Measurements from ENCODE around the gene LARP4B.
"Not testable (repeated sequence)": the region's sequence is repeated elsewhere in the genome, so short reads cannot be mapped to it uniquely, and the experiment has no call there.

The LARP4B gene

GRCh38 chr10:785089-785860, 146.2 kb downstream of the LARP4B start:
- no peak for DNase-seq

DNA sequence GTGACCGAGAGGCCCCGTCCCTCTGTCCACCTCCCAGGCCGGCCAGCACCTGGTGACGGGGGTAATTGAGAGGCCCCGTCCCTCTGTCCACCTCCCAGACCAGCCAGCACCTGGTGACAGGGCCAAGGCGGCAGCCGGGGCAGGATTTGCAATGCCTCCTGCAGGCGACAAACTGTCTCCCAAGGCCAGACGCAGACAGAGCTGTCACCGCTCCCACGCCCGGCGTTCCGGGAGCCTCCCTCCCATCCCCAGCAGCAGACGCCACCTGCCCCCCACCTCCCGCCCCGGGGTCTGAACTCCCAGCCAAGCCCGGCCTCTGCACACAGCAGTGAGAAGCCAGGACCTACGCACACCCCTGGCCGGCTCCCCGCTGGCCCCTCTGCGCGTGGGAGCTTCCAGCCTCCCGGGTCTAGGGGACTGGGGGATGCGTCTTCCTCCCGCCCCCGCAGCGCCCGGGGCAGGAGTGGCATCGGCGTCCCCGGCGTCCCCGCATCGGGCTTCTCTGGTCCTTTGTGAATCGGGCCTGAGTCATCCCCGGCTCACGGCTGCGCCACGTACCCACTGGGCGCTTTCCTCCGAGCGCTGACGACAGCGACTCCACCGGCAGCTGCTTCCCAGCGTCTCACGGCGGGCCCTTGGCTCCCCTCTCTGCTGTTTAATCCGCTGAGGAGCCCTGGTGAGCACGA, 147.0 kb downstream of the LARP4B start:
- peak; percentile 81 to 86 for DNase-seq

DNA sequence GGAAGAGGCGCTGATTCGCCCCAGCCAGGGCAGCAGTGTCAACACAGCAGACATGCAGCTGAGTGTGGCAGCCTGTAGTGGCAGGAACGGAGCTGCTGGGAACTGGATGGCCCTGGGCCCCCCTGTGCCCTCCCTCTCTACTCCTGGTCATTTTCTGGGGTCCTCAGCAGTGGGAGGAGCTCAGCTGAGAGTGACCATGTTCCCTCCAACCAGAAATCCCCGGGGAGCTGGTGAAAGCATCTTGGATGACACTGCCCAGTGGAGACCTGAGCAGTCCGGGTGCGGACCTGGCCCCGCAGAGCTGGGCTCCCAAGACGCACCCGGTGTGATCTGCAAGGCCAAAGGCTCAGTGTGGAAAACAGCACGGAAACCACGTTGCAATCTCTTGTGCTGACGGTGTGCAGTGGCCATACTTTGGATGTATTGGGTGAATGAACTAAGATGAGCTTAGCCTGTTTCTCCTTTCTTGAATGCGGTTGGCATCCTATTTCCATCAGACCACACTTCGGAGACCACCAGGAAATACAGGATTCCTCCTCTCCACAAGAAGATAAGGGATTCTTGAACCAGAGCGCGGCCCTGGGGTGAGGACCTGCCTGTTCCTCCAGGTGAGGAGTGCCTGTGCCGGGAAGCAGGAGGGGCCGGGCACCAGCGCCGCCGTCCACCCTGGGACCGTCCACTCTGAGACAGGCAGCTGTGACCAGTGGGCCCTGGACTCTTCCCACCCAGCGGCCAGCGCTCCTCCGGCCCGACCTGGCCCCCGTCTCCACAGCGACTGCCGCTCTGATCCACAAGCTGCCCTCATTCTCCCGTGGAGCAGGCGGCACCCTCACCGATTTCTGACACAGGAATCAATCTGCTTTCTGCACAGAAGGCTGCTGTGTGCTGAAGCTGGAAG, 148.5 kb downstream of the LARP4B start:
- no peak for DNase-seq

DNA sequence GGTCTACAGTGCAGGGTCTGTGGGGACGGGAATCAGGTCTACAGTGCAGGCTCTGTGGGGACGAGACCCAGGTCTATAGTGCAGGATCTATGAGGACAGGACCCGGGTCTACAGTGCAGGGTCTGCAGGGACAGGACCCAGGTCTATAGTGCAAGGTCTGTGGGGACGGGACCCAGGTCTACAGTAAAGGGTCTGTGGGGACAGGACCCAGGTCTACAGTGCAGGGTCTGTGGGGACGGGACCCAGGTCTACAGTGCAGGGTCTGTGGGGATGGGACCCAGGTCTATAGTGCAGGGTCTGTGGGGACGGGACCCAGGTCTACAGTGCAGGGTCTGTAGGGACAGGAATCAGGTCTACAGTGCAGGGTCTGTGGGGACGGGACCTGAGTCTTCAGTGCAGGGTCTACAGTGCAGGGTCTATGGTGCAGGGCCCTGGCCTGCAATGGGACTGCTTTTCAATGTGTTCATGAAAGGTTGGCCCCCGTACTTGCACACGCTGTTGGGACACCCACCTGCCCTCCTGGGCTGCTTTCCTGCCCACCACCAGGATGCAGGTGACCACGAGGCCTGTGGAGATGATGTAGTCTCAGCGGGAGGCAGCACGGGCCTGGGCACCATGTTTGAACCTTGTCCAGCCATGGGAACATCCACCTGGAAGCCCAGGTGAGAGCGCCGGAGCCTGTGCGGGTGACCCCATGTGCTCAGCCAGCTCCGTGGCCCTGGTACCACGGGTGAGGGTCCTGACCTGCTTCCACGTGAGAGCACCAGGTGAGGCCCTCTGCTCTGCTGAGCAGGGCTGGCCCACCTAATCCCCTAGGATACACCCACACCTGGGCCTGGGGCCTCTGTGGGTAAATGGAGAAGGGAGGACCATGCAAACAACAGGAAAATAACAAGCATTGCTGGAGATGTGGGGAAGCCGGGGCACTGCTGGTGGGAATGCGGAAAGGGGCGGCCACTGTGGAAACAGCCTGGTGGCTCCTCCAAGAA, 150.7 kb downstream of the LARP4B start:
- DNase-seq: no peak

DNA sequence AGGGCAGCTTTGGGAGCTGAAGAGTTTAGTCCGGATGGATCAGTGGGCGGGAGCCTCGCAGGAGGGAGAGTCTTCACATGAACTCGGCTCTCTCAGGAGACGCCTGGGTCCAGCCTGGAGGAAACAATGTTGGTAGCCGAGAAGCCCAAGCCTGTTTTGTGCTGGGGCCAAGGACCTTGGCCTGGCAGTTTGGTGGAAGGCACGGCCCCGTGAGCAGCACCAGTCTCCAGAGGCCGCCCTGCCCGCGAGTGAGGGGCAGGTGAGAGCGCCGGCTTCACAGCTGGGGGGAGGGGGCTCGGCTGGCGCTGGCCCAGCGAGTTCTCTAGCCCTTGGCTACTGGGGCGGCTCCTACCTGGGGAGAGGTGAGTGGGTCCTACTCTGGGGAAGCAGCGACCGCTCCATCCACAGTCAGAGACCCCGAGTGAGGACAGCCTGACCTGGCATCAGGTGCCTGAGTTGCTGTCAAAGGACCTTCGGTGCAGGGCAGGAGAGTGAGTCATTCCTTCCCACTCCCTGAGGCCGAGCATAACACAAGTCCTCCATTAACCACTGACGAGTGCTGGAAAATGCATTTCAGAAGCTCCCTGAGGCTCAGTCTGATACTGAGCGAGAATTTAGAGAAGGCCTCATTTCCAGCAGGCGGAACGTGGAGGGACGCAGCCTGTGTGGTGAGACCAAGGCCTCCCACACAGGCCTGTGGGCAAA, 152.7 kb downstream of the LARP4B start:
- DNase-seq: no peak

- no peak for DNase-seq
Measured at GRCh38 chr10:777913-778479, 153.5 kb downstream of the LARP4B start.

- DNase-seq: no peak
Measured at GRCh38 chr10:776772-777171, 154.7 kb downstream of the LARP4B start.

- DNase-seq: no peak
Measured at GRCh38 chr10:775245-776075, 156.0 kb downstream of the LARP4B start.

DNA sequence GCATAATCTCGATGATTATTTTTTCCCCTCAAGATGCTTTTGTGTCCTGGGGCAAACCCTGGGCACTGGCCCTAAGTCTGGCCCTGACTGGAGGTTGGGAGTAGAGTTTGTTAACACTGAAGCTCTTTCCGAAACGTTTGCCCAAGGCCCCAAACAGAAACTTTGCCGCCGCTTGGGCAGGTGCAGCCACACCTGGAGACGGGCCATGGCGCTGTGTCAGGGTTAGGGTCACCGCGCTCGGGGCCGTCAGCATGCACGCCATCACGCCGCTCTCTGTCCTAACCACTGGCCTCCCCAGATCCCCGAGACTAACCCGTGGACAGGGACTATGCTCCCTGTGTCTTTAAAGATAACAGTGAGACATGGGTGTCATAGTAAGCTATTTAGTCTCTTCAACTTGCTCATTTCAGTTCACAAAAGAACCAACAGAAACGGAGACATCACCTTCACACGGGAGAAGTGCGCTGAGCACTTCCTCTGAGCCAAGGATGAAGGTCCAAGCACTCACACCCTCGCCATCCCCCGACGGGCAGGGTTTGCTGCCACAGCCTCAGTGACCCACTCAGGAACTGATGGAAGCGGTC, 156.8 kb downstream of the LARP4B start:
- DNase-seq: no peak

GRCh38 chr10:774223-774622, 157.3 kb downstream of the LARP4B start:
- DNase-seq: no peak

- no peak for DNase-seq
Measured at GRCh38 chr10:773562-774161, 157.8 kb downstream of the LARP4B start.

- DNase-seq: no peak
Measured at GRCh38 chr10:772227-772637, 159.3 kb downstream of the LARP4B start.

- DNase-seq: no peak
Measured at GRCh38 chr10:771647-772046, 159.9 kb downstream of the LARP4B start.

- DNase-seq: no peak
Measured at GRCh38 chr10:770975-771374, 160.5 kb downstream of the LARP4B start.

GRCh38 chr10:770048-770712, 161.3 kb downstream of the LARP4B start:
- DNase-seq: not testable (repeated sequence)

DNA sequence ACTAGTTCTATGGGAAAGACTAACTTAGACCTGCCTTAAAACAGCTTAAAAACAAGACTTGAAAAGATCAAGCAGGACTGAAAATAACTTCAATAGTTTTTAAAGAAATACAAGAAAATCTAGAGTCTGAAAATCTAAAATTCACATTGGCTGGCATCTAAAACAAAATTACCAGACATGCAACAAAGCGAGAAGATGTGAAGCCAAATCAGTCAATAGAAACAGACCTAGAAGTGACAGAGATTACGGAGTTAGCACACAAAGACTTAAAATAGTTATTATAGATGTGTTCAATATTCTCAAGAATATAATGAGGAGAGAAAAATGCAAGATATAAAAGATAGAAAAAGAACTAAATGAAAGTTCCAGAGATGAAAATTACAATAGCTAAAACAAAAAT, 163.7 kb downstream of the LARP4B start:
- no peak for DNase-seq

GRCh38 chr10:767211-767610, 164.3 kb downstream of the LARP4B start:
- no peak for DNase-seq

GRCh38 chr10:761376-761775, 170.1 kb downstream of the LARP4B start:
- no peak for DNase-seq

DNA sequence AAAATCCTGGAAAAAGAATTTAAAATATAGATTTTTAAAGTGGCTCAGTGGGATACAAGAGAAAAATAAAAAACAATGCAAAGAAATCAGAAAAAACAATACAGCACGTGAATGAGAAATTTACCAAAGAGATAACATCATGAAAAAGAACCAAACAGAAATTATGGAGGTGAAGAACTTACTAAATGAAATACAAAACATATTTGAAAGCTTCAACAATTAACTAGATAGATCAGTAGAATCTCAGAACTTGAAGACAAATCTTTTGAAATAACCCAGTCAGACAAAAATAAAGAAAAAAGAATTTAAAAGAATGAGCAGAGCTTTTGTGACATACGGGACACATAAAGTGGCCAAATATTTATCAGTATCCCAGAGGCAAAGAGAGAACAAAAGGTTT, 170.9 kb downstream of the LARP4B start:
- no peak for DNase-seq

Measured in activated T-cell treated with anti-CD3 and anti-CD28 coated beads, Interleukin-2, amount 50 U/mL, for 48 hours (primary cell).